Omental fat pad (tissue), 4 donors: ENCODE data around the gene SFT2D2. TPM values are rescaled to one million over a fixed set of nuclear protein-coding genes. Genes with fewer than 3 reads are reported as not detected.

Experiments used
- ATAC-seq: fragments of 150-250 bp; one replicate; pipeline ENCODE4 v1.9.1; 2016; ENCODE audit warnings: mild to moderate bottlenecking, moderate library complexity; ENCODE audit not compliant: low FRiP score
- DNase-seq: peaks from one replicate; pipeline ENCODE4 v3.0.0-alpha.2; 2019; ENCODE audit warnings: low spot score
- CTCF ChIP-seq, 3 donors: fragments of 450-650 bp; IDR thresholded peaks; one replicate each; pipeline ENCODE4 v1.5.1; 2016 to 2017; ENCODE audit warnings: antibody characterized with exemption in 3 of 3, mild to moderate bottlenecking in 3 of 3, moderate library complexity in 2 of 3
- total RNA-seq, 4 donors: library from RNA; depleted of rRNA; stranded (reverse); fragments of >200 nt; gene quantifications; one replicate each; pipeline ENCODE4 v1.1.0, GENCODE V29; 2016

The SFT2D2 gene
- total RNA-seq, 4 donors from 2014 or later, result 36.8 to 41.0 (median 37.4) TPM

- DNase-seq (no peak), ATAC-seq (no peak)
- no peak for TF ChIP-seq CTCF (IDR thresholded peaks at IDR 0.05)
Observed at GRCh38 chr1:168281603-168282325, 56.0 kb downstream of the SFT2D2 start.

GRCh38 chr1:168285521-168285790 is 59.7 kb downstream of the SFT2D2 start:
- TF ChIP-seq CTCF (IDR thresholded peaks at IDR 0.05), result no peak
- no peak for DNase-seq
- ATAC-seq, result no peak

- DNase-seq (no peak), ATAC-seq (no peak)
- TF ChIP-seq CTCF (IDR thresholded peaks at IDR 0.05), result no peak
Observed at GRCh38 chr1:168285971-168286927, 60.4 kb downstream of the SFT2D2 start.

- TF ChIP-seq CTCF (IDR thresholded peaks at IDR 0.05), result no peak
- ATAC-seq (no peak), DNase-seq (no peak)
Observed at GRCh38 chr1:168287237-168287664, 61.4 kb downstream of the SFT2D2 start.

GRCh38 chr1:168288311-168289052 is 62.7 kb downstream of the SFT2D2 start:
- ATAC-seq, result no peak
- DNase-seq, result no peak
- no peak for TF ChIP-seq CTCF (IDR thresholded peaks at IDR 0.05)

- DNase-seq, result no peak
- TF ChIP-seq CTCF (IDR thresholded peaks at IDR 0.05), result no peak
- ATAC-seq, result no peak
Observed at GRCh38 chr1:168291222-168291837, 65.5 kb downstream of the SFT2D2 start.
